HG03196 (cell line): ENCODE data around the gene RBMS3.
"Not testable (repeated sequence)": the region's sequence is repeated elsewhere in the genome, so short reads cannot be mapped to it uniquely, and the experiment has no call there.

Experiments
- ATAC-seq: cut with Tn5 transposase; IDR thresholded peaks from one replicate; pipeline ENCODE4 v1.9.1; 2021; ENCODE audit not compliant: unreplicated experiment

RBMS3 gene

DNA sequence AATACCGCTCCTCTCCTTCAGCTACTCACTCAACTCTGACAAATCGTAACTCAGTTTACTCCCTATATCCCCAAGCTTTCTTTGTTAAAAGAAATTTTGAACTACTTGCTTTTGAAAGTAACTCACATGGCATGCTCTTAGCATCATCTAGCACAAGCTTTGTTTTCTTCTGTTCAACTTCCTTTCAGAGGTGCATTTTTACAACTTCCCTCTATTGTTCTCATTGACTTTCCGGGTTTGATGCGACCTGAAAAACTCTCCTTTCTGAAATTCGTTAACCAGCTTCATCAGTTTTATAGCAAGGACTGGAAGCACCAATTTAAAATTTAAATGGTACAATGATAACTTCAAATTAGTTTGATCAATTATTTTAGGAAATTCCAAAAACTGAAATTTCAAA is 696.0 kb downstream of the RBMS3 start:
- no peak for ATAC-seq

DNA sequence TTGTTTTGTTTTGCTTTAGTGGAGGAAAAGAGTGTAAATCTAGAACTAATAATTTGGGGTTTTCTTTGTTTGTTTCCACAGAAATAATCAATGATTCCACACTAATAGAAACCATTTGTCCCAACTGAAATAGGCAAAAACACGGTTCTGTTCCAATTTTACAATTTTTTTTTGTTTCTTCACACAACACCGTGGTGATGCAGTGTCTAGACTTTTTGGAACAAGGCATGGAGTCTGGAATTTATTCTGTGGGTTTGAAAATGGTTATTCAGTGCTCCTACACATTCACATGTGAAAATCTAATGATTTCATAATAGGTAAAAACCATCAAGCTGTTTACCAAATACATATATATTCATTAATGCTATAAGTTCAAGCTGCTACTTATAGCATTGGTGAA is 696.5 kb downstream of the RBMS3 start:
- no peak for ATAC-seq

DNA sequence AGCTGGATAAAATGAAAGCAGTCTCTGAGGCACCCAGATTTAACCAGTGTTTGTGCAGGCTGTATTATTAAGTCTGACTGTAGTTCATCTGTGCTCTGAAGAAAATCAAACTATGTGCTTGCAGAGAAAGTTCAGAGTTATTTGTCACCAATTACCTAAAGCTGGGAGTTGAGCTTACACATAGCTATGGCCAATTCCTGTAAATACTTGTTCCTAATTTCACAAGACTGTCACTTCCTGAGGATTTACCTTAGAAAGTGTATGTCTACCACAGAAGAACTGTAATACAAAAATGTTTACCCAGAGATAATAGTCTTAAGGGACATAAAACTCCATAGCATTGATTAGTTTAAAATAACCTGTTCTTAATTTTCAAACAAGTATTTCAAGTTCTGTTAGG is 697.2 kb downstream of the RBMS3 start:
- no peak for ATAC-seq

DNA sequence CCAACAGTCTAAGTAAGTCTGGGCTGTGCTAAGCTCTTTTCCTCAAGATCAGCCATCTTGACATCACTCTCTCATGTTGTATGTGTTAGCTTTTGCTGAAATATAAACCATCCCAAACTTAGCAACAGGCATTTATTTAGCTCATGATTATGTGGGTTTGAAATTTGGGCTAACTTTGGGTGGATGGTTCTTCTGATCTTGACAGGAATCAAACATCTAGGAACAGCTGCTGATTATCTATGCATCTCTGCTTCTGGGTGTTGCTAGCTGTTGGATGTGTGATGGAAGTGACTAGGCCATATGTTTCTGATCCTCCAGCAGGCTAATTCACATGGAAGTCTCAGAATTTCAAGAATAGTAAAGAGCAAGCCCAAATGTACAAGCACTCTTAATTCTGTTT is 710.3 kb downstream of the RBMS3 start:
- ATAC-seq, result no peak

DNA sequence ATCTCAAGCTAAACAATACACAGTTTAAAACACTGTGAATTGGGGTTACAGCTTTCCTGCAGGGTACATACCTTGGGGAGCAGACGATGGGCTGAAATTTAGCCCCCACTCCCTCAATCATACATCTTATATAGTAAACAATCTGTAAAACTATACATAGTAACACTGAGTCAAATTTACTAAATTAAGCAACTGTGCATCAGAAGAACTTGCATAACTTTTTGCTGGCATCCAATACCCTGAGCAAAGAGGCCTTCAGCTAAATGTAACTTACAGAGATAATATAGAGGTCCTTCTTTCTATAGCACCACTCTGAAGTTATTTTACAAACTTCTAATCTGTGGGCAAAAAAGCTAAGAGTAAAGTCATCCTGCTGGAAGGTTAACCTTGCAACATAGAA is 721.9 kb downstream of the RBMS3 start:
- no peak for ATAC-seq

DNA sequence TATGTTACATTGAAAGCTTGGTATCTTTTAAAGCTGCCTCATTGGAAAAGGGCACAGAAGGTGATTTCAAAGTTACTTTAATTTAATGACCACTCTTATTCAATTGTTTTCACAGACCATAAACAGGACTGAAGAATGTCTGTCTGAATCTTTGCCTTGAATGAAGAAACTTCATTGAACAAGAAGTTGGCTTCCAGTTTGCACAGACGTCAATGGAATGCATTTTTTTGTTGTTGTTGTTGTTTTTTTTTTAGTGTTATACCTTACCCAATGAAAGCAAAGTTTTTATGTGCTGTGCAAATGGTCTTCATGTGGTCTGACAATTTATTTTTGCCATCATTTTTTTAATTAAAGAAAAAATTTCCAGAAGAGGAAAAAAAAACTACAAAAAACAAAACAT is 722.9 kb downstream of the RBMS3 start:
- ATAC-seq, result no peak

DNA sequence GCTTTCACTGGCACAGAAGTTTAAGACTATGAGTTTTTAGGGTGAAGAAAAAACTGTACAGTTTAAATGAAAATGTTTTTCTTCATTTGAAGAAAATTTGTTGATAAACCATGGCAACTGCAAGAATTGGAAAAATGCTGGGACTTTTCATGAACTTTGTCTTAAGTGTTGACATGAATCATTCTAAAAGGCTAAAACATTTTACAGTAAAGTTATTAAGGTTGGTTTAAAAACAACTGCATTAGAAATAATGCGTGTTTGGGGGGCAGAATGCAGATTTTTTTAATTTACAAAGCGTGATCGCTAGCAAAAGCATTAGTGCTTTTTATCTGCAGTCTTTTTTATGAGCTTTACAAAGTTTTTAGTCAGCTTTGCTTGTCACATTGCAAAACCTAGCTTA is 723.6 kb downstream of the RBMS3 start:
- ATAC-seq, result no peak

DNA sequence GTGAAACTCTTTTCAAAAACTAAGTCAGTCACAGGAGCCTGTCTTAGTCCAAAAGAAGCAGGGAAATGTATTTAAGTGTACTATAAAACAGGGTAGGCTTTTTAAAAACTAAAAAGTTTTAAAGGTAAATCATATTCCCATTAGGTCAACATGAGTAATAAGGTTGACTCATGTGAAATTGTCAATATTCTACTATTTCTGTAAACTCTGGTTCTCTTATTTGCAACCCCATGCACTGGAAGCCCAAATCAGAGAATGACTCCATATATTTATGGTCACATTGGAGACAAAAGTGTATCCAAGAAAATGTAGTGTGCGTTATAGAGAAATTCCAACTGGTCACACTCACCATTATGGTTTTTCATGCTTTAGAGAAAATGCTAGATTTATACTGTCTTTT is 725.2 kb downstream of the RBMS3 start:
- ATAC-seq, result no peak

DNA sequence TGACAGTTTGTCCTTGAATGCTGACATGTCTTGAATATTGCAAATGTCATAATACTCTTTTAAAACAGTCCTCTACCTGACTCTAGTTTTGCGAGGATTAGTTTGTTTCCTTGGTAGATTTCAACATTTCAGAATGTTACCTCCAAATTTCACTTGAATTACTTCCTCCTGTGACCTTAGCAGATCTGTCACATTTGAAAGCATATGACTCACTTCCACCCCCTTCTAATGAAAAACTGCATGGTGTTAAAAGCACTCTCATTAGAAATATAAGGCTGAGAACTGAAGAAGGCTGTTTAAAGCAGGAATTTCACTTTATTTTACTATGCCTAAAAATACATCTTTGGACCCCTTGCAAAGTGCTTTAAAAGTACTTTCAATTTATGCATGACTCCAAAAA is 726.8 kb downstream of the RBMS3 start:
- no peak for ATAC-seq

DNA sequence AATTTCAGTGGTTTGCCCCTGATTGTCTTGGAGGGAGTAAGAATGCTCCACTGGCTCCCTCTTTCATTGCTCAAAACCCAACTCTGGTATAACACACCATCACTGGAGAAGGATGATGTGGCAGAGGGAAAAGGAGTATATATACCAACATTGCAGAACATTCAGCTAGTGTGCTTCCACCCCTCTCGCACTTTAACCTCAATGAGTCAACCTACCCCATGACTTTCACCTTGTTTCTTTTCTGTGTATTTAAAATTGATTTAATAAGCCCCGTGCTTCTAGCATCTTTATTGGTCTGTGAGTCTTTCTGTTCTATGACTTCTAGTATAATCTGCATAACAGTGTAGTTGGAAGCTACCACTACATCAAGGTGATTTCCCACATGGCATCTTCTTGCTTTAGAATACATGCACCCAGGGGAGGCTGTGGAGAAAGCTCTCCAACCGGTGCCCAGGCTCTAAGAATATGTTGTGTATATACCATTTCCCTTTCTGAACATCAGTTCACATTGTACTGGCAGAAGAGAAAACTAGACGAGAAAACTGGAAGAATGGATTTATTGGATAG is 730.4 kb downstream of the RBMS3 start:
- no peak for ATAC-seq

DNA sequence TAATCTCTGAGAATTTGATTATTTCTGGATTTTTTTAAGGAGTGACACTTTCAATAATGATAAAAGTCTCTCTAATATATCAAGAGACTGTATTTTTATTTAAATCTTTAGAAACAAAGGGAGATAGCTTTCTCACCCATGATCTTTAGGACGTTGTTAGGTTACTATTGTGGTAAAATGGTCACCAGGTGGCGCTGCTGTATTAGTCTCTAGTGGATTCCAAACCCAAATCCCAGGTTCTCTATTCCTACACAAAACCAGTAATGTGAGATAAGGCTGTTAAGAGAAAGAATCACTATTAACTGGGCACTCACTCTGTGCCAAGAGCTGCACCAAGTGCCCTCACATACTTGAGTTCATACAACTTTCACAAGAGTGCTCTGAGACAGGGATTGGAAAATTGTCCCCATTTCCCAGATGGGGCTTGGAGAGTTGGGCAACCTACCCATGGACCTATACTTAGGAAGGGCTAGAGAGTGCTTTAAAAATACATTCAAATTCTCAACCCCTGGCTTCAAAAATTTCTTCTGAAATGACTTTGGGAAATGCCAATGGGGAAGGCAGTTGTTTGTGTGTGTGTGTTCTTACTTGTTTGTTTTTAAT is 732.2 kb downstream of the RBMS3 start:
- no peak for ATAC-seq

DNA sequence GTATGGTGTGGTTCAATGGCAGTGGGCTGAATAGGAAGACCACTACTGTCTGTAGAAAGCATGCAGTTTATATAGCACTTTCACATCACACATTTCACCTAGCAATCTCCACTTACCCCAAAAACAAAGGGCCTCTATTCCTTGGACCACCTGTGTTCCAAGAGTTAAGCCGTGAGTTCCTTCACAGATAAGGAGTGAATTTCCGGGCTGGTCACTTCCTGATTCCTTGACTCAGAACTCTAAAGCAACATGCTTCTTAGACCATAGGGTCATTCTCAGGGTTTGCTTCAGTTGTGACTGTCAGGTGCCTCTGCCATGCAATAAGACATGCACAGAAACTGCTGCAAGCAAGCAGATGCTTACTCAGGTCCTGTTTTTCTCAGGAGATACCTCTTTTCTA is 737.0 kb downstream of the RBMS3 start:
- ATAC-seq, result no peak

DNA sequence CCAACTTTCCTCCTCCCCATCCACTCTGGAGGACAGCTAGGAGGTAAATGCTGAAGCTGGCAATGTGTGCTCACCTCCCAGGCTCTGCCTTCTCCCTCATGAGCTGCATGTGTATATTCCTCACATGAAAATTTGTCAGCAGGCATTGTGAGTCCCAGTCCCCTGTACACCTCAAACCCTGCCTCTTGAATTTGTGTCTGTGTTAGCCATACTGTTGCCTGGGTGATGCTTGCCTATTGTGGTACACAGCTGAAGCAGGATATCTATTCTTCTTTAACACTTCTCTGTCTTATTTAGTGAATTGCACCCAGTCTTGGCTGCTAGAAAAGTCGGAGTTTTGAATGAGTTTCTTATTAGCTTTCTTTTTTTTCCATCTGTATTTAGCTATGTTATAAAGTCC is 739.5 kb downstream of the RBMS3 start:
- ATAC-seq, result no peak

DNA sequence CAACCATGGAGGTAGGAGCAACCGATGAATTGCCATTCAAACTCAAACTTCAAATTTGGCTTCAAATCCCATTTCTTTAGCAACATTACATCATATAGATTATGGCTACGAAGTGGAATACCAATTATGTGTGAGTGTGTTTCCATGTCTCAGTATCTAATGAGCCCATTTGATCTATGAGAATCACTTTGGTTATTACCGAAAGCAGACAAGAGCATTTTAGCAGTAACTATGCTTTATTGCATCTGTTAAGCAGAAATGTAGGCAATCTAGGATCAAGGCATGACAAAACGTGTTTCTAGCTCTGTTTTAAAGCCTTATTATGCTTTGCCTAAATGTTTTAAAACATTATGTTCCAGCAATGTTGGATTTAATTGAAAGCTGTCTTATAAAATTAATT is 743.6 kb downstream of the RBMS3 start:
- no peak for ATAC-seq

DNA sequence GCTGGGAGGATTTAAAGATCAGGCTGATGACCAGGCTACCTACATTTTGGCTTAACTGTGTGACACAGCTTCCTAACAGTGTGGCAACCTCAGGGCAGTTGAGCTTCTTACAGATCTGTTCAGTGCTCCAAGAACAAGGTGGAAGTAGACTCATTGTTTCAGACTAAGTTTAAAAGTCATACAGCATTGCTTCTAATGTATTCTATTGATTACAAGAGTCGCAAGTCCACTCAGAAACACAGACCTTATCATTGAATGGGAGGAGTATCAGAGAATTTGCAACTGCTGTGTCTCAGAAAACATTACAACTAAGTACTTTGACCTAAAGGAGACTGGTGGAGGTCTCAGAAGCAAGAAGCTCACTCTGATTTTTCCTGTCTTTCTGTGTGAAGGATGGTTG is 746.0 kb downstream of the RBMS3 start:
- ATAC-seq, result no peak

DNA sequence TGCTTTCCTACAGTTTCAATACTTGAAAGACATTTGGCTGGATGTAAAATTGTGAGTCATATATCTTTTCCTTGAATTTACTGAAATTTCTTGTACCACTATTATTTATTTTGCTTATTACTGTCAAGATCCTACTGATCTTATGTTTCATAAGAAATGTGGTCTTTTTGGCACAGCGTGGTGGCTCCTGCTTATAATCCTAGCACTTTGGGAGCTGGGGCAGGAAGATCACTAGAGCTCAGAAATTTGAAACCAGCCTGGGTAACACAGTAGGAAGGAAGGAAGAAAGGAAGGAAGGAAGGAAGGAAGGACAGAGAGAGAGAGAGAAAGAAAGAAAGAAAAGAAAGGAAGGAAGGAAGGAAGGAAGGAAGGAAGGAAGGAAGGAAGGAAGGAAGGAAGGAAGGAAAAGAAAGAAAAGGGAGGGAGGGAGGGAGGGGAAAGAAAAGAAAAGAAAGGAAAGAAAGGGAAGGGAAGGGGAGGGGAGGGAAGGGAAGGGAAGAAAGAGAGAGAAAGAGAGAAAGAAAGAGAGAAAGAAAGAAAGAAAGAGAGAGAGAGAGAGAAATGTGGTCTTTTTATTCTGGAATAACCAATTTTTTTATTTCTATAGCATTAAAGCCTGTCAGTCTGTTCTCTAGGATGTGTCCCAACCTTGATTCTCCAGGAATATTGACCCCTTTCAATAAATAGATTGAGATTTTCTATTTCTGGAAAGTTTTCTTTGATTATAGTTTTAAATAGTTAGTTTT is 753.5 kb downstream of the RBMS3 start:
- no peak for ATAC-seq

DNA sequence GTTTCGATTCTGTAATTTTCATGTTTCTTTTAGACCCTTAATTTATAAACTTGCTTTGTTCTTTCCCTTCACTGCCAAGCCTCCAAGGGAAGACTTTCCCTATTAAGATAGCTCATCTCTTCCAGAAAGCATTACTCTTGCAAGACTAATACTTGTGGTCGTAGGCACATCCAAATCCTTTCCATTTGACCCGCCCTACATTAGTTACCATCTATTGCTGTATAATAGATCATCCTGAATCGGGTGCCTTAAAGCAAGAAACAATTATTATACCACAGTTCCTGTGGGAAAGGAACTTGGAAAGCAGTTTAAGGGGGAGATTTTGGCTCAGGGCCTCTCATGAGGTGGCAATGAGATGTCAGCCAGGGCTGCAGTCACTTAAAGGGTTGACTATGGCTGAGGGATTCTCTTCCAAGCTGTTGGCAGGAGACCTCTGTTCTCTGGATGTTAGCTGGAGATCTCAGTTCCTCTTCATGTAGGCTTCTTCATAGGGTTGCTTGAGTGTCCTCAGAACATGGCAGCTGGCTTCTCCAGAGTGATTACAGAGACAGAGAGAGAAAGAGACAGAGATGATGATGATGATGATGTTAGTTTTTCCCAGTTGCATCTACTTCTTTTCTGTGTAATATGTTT is 755.2 kb downstream of the RBMS3 start:
- ATAC-seq, result no peak

DNA sequence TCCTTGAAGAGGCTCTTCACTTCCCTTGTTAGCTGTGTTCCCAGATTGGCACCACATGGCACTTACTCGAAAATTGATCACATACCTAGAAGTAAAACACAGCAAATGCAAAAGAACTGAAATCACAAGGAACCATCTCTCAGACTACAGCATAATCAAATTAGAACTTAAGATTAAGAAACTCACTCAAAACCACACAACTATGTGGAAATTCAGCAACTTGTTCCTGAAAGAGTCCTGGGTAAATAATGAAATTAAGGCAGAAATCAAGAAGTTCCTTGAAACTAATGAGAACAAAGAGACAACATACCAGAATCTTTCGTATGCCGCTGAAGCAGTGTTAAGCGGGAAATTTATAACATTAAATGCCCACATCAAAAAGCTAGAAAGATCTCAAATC is 759.3 kb downstream of the RBMS3 start:
- ATAC-seq, result no peak

DNA sequence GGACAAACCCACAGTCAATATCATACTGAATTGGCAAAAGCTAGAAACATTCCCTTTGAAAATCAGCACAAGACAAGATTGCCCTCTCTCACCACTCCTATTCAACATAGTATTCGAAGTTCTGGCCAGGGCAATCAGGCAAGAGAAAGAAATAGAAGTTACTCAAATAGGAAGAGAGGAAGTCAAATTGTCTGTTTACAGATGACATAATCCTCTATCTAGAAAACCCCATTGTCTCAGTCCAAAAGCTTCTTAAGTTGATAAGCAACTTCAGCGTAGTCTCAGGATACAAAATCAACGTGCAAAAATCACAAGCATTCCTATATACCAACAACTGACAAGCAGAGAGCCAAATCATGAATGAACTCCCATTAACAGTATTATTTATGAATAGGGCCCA is 760.6 kb downstream of the RBMS3 start:
- not testable (repeated sequence) for ATAC-seq

DNA sequence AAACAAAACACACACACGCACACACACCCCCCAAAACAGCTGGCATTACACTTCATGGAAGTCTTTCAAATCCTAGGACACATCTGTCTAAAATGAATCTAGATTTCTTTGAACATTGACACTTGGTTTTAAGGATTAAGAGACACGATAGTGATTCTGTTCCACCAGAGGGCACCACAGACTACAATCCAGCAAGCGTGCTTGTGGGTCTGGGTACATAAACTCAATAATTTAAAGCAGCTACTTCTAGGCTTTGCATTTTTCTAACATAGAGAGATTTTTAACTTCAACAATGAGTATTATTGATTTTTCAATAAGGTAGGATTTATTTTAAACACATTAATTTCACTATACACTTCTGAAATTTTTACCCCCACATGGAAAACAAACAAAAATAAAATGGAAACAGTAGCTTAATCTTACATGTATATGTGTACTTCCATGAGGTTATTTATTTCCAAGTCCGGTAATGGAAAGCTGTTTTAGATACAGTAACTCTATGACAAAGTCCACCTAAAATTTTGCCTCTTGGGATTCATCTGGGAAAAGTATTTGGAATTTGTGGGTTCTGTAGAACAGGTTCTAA is 761.5 kb downstream of the RBMS3 start:
- ATAC-seq, result no peak

DNA sequence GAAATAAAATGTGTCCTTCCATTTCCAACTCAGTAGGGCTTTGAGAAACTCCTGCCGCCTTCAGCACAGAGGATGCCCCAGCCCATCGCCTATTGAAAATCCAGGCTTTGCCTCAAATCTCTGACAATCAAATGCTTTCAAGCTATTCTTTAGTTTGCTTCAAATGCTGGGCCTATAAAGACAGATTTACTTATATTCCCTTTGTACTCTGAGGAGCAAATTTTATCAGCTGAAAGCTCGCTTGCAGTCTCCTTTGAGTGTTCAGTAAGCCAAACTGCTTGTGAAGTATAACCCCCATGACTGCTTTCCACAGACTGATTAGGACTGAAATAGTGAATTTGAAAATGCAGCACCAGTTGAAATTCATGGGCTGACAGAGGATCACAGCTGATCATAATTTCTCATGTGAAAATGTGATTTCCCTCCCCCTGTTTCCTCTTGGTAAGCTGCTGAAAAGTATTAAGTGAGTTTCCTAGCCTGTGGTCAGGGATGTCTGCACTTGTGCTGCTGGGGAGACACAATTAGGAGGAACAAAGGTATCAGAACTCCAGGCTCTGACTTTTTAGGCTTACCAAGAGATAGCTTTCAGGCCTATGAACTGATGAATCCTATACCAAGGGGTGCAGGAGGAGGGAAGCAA is 762.2 kb downstream of the RBMS3 start:
- no peak for ATAC-seq
